Measurements from ENCODE around the gene MAOB. TPM values are rescaled to one million over a fixed set of nuclear protein-coding genes. Genes with fewer than 3 reads are reported as not detected.

The MAOB gene
- total and polyA plus RNA-seq, 2 donors (not counting 3 experiments of a cell fraction or from before 2014, with no cell fraction given), result not detected

DNA sequence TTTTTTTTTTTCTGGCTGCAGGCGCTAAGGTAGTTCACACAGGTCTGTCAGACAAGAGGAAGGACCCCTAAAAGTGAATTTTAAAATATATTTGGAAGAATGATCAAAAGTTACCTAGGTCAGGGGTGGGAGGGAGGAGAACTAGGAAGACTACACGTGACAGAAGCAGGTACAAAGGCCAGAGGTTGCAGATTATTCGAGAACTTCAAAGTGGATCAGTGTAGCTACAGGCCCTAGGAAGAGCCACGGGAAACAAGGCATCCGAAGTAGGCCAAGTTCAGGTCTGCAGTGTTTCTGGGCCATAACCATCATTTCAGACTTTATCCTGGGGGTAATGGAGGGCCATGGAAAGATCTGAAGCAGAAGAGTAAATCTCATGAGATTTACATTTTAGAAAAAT, 16.5 kb downstream of the MAOB start:
- FAIRE-seq (no peak), DNase-seq (ENCODE audit: low read depth, low spot score) (no peak)
- TF ChIP-seq MYC (IDR thresholded peaks at IDR 0.05; ENCODE audit: low read depth, low read length), result no peak
- no peak for TF ChIP-seq POLR2AphosphoS5 (IDR thresholded peaks at IDR 0.05; ENCODE audit: insufficient read depth, low read depth, low read length)
- no peak for TF ChIP-seq FOS (IDR thresholded peaks at IDR 0.05; ENCODE audit: borderline replicate concordance, insufficient read depth, low read length)
- TF ChIP-seq EZH2 (IDR thresholded peaks at IDR 0.05; ENCODE audit: borderline replicate concordance, low read depth, low read length, severe bottlenecking), result no peak
- no peak for TF ChIP-seq JUN (IDR thresholded peaks at IDR 0.05; ENCODE audit: borderline replicate concordance, insufficient read depth, insufficient read length, low read depth)
- TF ChIP-seq GATA2 (IDR thresholded peaks at IDR 0.05; ENCODE audit: insufficient read depth, insufficient read length, low read depth, low read length), result no peak
- TF ChIP-seq, protein P1, sequence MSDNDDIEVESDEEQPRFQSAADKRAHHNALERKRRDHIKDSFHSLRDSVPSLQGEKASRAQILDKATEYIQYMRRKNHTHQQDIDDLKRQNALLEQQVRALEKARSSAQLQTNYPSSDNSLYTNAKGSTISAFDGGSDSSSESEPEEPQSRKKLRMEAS (IDR thresholded peaks at IDR 0.05; ENCODE audit: insufficient read depth, insufficient read length), result no peak
- no peak for TF ChIP-seq POLR2A (IDR thresholded peaks at IDR 0.05; ENCODE audit: low read depth, low read length)
- TF ChIP-seq, protein P2, sequence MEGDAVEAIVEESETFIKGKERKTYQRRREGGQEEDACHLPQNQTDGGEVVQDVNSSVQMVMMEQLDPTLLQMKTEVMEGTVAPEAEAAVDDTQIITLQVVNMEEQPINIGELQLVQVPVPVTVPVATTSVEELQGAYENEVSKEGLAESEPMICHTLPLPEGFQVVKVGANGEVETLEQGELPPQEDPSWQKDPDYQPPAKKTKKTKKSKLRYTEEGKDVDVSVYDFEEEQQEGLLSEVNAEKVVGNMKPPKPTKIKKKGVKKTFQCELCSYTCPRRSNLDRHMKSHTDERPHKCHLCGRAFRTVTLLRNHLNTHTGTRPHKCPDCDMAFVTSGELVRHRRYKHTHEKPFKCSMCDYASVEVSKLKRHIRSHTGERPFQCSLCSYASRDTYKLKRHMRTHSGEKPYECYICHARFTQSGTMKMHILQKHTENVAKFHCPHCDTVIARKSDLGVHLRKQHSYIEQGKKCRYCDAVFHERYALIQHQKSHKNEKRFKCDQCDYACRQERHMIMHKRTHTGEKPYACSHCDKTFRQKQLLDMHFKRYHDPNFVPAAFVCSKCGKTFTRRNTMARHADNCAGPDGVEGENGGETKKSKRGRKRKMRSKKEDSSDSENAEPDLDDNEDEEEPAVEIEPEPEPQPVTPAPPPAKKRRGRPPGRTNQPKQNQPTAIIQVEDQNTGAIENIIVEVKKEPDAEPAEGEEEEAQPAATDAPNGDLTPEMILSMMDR (IDR thresholded peaks at IDR 0.05; ENCODE audit: extremely low read depth in 1 of 2, insufficient read depth in 1 of 2, low read depth in 1 of 2, low read length in 2 of 2), result no peak
- POLR2A ChIA-PET, result no interaction called here
- no peak overlapping the region for H3K9ac ChIP-seq (replicated peaks; ENCODE audit: extremely low read depth, insufficient read depth, low read length)
- no peaks in the 10 kb centered on the region for H4K20me1 ChIP-seq (replicated peaks; ENCODE audit: control insufficient read depth, extremely low read depth, insufficient read depth, low read length)
- dilution Hi-C loops (cut with MboI; ENCODE audit: extremely low pct_ligation_motif_present, low sequenced_read_pairs) (no loop called here), intact Hi-C loops (cut with micrococcal nuclease) (no loop called here)
- CTCF ChIA-PET, result no interaction called here
- BruUV-seq (replicated peaks), result no TSS peak
- no peak overlapping the region for H2AFZ ChIP-seq (ENCODE audit: low read depth, low read length)
- no peak overlapping the region for H3K27ac ChIP-seq (ENCODE audit: insufficient read depth, low read depth, low read length)
- no peak overlapping the region for H3K4me2 ChIP-seq (ENCODE audit: insufficient read depth, low read length)
- no peaks in the 10 kb centered on the region for H3K36me3 ChIP-seq (ENCODE audit: control insufficient read depth in 2 of 2, extremely low read depth in 1 of 2, insufficient read depth in 2 of 2, low read length in 2 of 2)
- peaks cover 4% of the 10 kb centered on the region for H3K4me1 ChIP-seq (ENCODE audit: control insufficient read depth, extremely low read depth, insufficient read depth, low read length)
- H3K4me3 ChIP-seq (replicated peaks in 1 of 3; ENCODE audit: insufficient read depth in 1 of 3, low read depth in 1 of 3, low read length in 3 of 3), result no peak overlapping the region
- no peaks in the 10 kb centered on the region for H3K9me1 ChIP-seq (replicated peaks; ENCODE audit: control insufficient read depth, extremely low read depth, insufficient read depth, low read length)
- H3K79me2 ChIP-seq (ENCODE audit: control insufficient read depth, insufficient read depth, low read length), result no peaks in the 10 kb centered on the region
- H3K9me3 ChIP-seq (replicated peaks; ENCODE audit: control insufficient read depth, insufficient read depth, low read length), result no peaks in the 10 kb centered on the region
- no peaks in the 10 kb centered on the region for H3K27me3 ChIP-seq (ENCODE audit: control insufficient read depth in 2 of 2, insufficient read depth in 2 of 2, low read length in 2 of 2)

All from endothelial cell of umbilical vein (primary cell).